ENCODE results near the gene ATXN2. TPM values are rescaled to one million over a fixed set of nuclear protein-coding genes. Genes with fewer than 3 reads are reported as not detected.

The ATXN2 gene
- 10 to 100 TPM; 25.1 to 25.3 TPM for total RNA-seq

GRCh38 chr12:111598637-111599452 is at the start of gene ATXN2:
ATXN2 (minus strand) TSS chr12:111599315; CDS start chr12:111599034, 281 bp downstream.

GRCh38 chr12:111405859-111406473 is 193.1 kb downstream of the ATXN2 start, which contains the start of gene SH2B3:
SH2B3 (plus strand) TSS chr12:111405923; CDS start chr12:111418146, 12,223 bp downstream.

Small RNA genes lying within 50 kb of the gene (small RNA-seq; reads per million reads assigned to genes)
- 0 reads per million in 2 donors for gene RF00066

Other genes with a start within 250 kb of the ATXN2 start
- gene PHETA1, start 230.2 kb downstream of the ATXN2 start, total RNA-seq, result 1 to 10 TPM; 3.4 to 4.3 TPM
- gene SH2B3, start 193.4 kb downstream of the ATXN2 start, total RNA-seq, result 10 to 100 TPM; 18.6 to 36.6 TPM
- 10 to 100 TPM; 17.2 to 20.0 TPM for gene BRAP, start 86.6 kb upstream of the ATXN2 start, total RNA-seq
- gene ACAD10, start 86.7 kb upstream of the ATXN2 start, total RNA-seq, result 10 to 100 TPM; 16.3 to 20.0 TPM
- 1 to 10 TPM; 1.0 to 1.3 TPM for gene ALDH2, start 167.6 kb upstream of the ATXN2 start, total RNA-seq
- 10 to 100 TPM; 30.6 to 37.3 TPM for gene MAPKAPK5, start 242.9 kb upstream of the ATXN2 start, total RNA-seq